ENCODE data around the gene ECI2.

- TF ChIP-seq CTCF (IDR thresholded peaks at IDR 0.05) (no peak), POLR2A (IDR thresholded peaks at IDR 0.05) (no peak)
Measured at GRCh38 chr6:4124351-4124750, 11.0 kb downstream of the ECI2 start.

Data from esophagus squamous epithelium (tissue), 4 donors.